Hematopoietic multipotent progenitor cell treated with erythropoietin and hydrocortisone succinate and interleukin-3 and kit ligand, for 15 days (in vitro differentiated cells): ENCODE data around the gene MTIF3.

Source experiments
- DNase-seq: peaks from one replicate; pipeline ENCODE4 v3.0.0-alpha.2; 2015; ENCODE audit warnings: low spot score

Gene MTIF3

GRCh38 chr13:27449936-27450828 is at the start of gene MTIF3:
Gene MTIF3, minus strand, starts transcription at chr13:27450564. Its CDS starts 10,116 bp downstream, at chr13:27440448.
- peak; percentile 97 for DNase-seq

- DNase-seq = no peak
These were observed 47.3 kb upstream of the MTIF3 start for GRCh38 chr13:27497563-27498230.

GRCh38 chr13:27496536-27497273 is 46.3 kb upstream of the MTIF3 start:
- no peak for DNase-seq

- no peak for DNase-seq
These were observed 45.6 kb upstream of the MTIF3 start for GRCh38 chr13:27496006-27496405.

GRCh38 chr13:27495551-27495950 is 45.2 kb upstream of the MTIF3 start:
- no peak for DNase-seq

- DNase-seq = no peak
These were observed 43.6 kb upstream of the MTIF3 start for GRCh38 chr13:27493981-27494380.

- no peak for DNase-seq
These were observed 39.1 kb upstream of the MTIF3 start for GRCh38 chr13:27489456-27489855.

- no peak for DNase-seq
These were observed 37.4 kb upstream of the MTIF3 start for GRCh38 chr13:27487776-27488175.

- DNase-seq = no peak
These were observed 33.1 kb upstream of the MTIF3 start for GRCh38 chr13:27483421-27483820.

GRCh38 chr13:27482983-27483382 is 32.6 kb upstream of the MTIF3 start:
- DNase-seq = no peak

- peak; percentile 61 for DNase-seq
These were observed 31.4 kb upstream of the MTIF3 start for GRCh38 chr13:27481766-27482165.

GRCh38 chr13:27476943-27477703 is 26.8 kb upstream of the MTIF3 start:
- no peak for DNase-seq

- DNase-seq = no peak
These were observed 24.4 kb upstream of the MTIF3 start for GRCh38 chr13:27474751-27475268.

- DNase-seq = no peak
These were observed 22.6 kb upstream of the MTIF3 start for GRCh38 chr13:27472941-27473340.

GRCh38 chr13:27472441-27472840 is 22.1 kb upstream of the MTIF3 start:
- no peak for DNase-seq

- no peak for DNase-seq
These were observed 19.9 kb upstream of the MTIF3 start for GRCh38 chr13:27470075-27470820.

GRCh38 chr13:27466513-27466912 is 16.1 kb upstream of the MTIF3 start:
- no peak for DNase-seq

- no peak for DNase-seq
These were observed 15.2 kb upstream of the MTIF3 start for GRCh38 chr13:27465611-27466010.

GRCh38 chr13:27463500-27463899 is 13.1 kb upstream of the MTIF3 start:
- no peak for DNase-seq

- DNase-seq = no peak
These were observed 11.7 kb upstream of the MTIF3 start for GRCh38 chr13:27461940-27462584.
